Measurements from ENCODE around the gene NIF3L1. TPM values are rescaled to one million over a fixed set of nuclear protein-coding genes. Genes with fewer than 3 reads are reported as not detected.

The NIF3L1 gene
- total and polyA plus RNA-seq, 2 of the 8 experiments (the other 6 are each of a cell fraction or from before 2014, with no cell fraction given) = 63.4 to 126 TPM

GRCh38 chr2:200845669-200846325 is 43.4 kb upstream of the NIF3L1 start:
- no peak for FAIRE-seq
- H2AFZ ChIP-seq (ENCODE audit: low read length) = no peak overlapping the region
- no peak overlapping the region for H2BK120ac ChIP-seq (replicated peaks; ENCODE audit: low read depth, low read length)
- H3K4me3 ChIP-seq (ENCODE audit: extremely low read depth in 1 of 4, insufficient read depth in 2 of 4, low read depth in 3 of 4, low read length in 4 of 4) = no peak overlapping the region
- no peak overlapping the region for H4K5ac ChIP-seq (ENCODE audit: insufficient read length, low read depth, low read length)
- no peaks in the 10 kb centered on the region for H3K9me3 ChIP-seq (ENCODE audit: insufficient read depth in 2 of 2, low read depth in 1 of 2, low read length in 1 of 2)
- H4K8ac ChIP-seq (ENCODE audit: extremely low read depth, insufficient read depth, low read length) = no peak overlapping the region
- no peaks in the 10 kb centered on the region for H3K36me3 ChIP-seq (ENCODE audit: control insufficient read depth in 2 of 4, insufficient read depth in 4 of 4, low read length in 3 of 4)
- no peaks in the 10 kb centered on the region for H3K79me2 ChIP-seq (ENCODE audit: control insufficient read depth in 1 of 2, insufficient read depth in 2 of 2, low read length in 2 of 2)
- H3K27ac ChIP-seq (ENCODE audit: low read depth, low read length) = no peak overlapping the region
- no peak overlapping the region for H3K23ac ChIP-seq (ENCODE audit: insufficient read length)
- H3K23me2 ChIP-seq (ENCODE audit: low read depth, low read length) = no peaks in the 10 kb centered on the region
- WGBS, 2 experiments (ENCODE audit: extremely low coverage in 1 of 2, insufficient coverage in 1 of 2, insufficient read length in 1 of 2, insufficient replicate concordance in 2 of 2, low coverage in 1 of 2, low lambda C conversion rate in 2 of 2, missing lambda C conversion rate in 1 of 2) = 92% methylated on average over 10 of the region's 10 CpGs; no CpG with 5 or more reads in 1 of the 2 experiments
- ChIA-PET POLR2A (ENCODE audit: partially characterized antibody) (interaction anchor here (1.1 to 2.4 kb wide), 5 partner anchors 13 to 19 kb away, joined by 3 to 7 read pairs (median 5); partner anchors contain the start of gene CLK1), CTCF (ENCODE audit: partially characterized antibody) (interaction anchor here (1.0 to 1.5 kb wide), 5 partner anchors 10 to 56 kb away, joined by 3 to 6 read pairs (median 4); no protein-coding TSS in a partner anchor)
- H3K4ac ChIP-seq (replicated peaks; ENCODE audit: insufficient read length, low read depth, low read length) = no peak overlapping the region
- H3K18ac ChIP-seq (ENCODE audit: extremely low read depth, low read length) = no peak overlapping the region
- no peak overlapping the region for H2AK5ac ChIP-seq (ENCODE audit: low read depth, low read length)
- H3K4me1 ChIP-seq (replicated peaks in 1 of 4; ENCODE audit: control insufficient read depth in 3 of 4, insufficient read depth in 4 of 4, low read length in 3 of 4) = no peaks in the 10 kb centered on the region
- no peaks in the 10 kb centered on the region for H4K20me1 ChIP-seq (replicated peaks in 1 of 2; ENCODE audit: control insufficient read depth in 1 of 2, insufficient read depth in 2 of 2, low read length in 2 of 2)
- H3K14ac ChIP-seq (ENCODE audit: insufficient read length) = no peak overlapping the region
- TF ChIP-seq GABPA (IDR thresholded peaks at IDR 0.05; ENCODE audit: borderline replicate concordance, insufficient read depth, low read length) = no peak
- no peak for TF ChIP-seq TBP (IDR thresholded peaks at IDR 0.05; ENCODE audit: low read depth, low read length)
- no peak for TF ChIP-seq SP1 (IDR thresholded peaks at IDR 0.05; ENCODE audit: low read depth, low read length)
- no peak for TF ChIP-seq TAF1 (IDR thresholded peaks at IDR 0.05; ENCODE audit: low read depth, low read length)
- TF ChIP-seq PHF8 (conservative IDR thresholded peaks at IDR 0.05; ENCODE audit: low read depth, low read length) = no peak
- H3K79me1 ChIP-seq (ENCODE audit: low read depth, low read length) = no peaks in the 10 kb centered on the region
- no peak overlapping the region for H2BK20ac ChIP-seq (ENCODE audit: low read length)
- H4K91ac ChIP-seq (replicated peaks; ENCODE audit: insufficient read length, low read length) = no peak overlapping the region
- H3K56ac ChIP-seq (replicated peaks; ENCODE audit: insufficient read length, low read depth, low read length) = no peak overlapping the region
- no peak overlapping the region for H2BK12ac ChIP-seq (ENCODE audit: low read depth, low read length)
- H2BK15ac ChIP-seq (ENCODE audit: low read length) = no peak overlapping the region
- H3K27me3 ChIP-seq (replicated peaks in 1 of 4; ENCODE audit: control insufficient read depth in 3 of 4, extremely low read depth in 1 of 4, insufficient read depth in 3 of 4, low read length in 3 of 4) = no peaks in the 10 kb centered on the region
- H3K9ac ChIP-seq (replicated peaks in 1 of 4; ENCODE audit: extremely low read depth in 1 of 4, low read depth in 3 of 4, low read length in 3 of 4) = no peak overlapping the region
- DNase-seq (ENCODE audit: low read depth in 1 of 2, low spot score in 2 of 2) = no peak
- H2BK5ac ChIP-seq (ENCODE audit: low read depth, low read length) = no peak overlapping the region
- no peak overlapping the region for H3K4me2 ChIP-seq (ENCODE audit: insufficient read depth in 1 of 2, low read depth in 2 of 2, low read length in 2 of 2)
